ENCODE data around the gene CACHD1. TPM values are rescaled to one million over a fixed set of nuclear protein-coding genes. Genes with fewer than 3 reads are reported as not detected.

Gene CACHD1
- total RNA-seq, 2 experiments from 2014 or later: not detected

DNA sequence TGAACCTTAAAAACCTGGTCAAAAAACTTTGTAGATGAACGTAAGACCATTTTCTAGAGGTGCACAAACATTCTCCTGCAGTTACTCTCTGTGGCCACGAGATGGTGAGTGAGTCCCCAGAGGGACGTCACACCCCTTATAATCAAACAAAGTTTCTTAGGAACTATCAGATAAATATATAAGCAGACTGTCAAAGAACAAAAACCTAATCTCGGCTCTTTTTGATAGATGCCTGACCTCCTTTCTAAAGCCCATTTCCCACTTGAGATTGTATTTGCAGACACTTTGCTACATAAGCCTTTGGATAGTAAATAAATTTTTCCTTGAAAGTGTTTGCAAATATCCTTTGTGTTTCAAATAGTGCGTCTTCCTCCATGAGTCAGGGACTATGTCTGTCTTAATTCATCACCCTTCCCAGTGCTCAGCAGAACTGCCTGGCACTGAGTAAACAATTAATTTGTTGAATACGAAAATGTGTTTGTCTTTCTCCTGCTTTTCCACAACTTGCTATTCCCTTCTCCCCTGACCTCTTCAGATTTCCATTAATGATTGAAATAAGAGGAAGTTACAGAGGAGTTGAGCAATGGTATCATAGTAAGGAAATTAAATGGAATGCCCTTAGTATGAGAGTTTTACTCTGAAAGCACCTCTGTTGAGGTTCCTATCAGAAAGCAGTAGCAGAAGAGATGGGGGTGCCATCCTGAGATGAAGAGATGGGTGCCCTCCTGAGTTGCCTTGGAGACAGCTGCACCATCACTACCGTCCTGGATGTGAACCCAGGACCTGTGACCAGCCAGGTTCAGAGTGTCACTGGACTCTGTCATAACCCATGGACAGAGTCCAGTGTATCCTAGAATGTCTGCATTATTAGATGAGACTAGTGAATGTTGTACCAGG lies 217.1 kb downstream of the CACHD1 start:
- H3K4me2 ChIP-seq (ENCODE audit: low read length): no peak overlapping the region
- ChIA-PET POLR2A (no interaction called here), CTCF (ENCODE audit: unreplicated experiment) (no interaction called here)
- H4K20me1 ChIP-seq (ENCODE audit: insufficient read depth, low read length): no peaks in the 10 kb centered on the region
- no peak overlapping the region for H2AFZ ChIP-seq (ENCODE audit: low read length)
- H3K36me3 ChIP-seq (ENCODE audit: insufficient read depth, low read length): no peaks in the 10 kb centered on the region
- H3K9me3 ChIP-seq (ENCODE audit: low read length): no peaks in the 10 kb centered on the region
- intact Hi-C loops (cut with micrococcal nuclease; ENCODE audit: unreplicated experiment): loop anchor here (1.0 to 10.0 kb wide), 4 partner anchors 137 to 388 kb away; partner anchors contain the start of gene JAK1
- BruUV-seq (replicated peaks): no TSS peak
- no peaks in the 10 kb centered on the region for H3K9me2 ChIP-seq (ENCODE audit: insufficient read depth, low read length)
- no peaks in the 10 kb centered on the region for H3K79me2 ChIP-seq (ENCODE audit: insufficient read depth, low read depth, low read length)
- H3K27ac ChIP-seq (ENCODE audit: low read depth, low read length, poor library complexity, severe bottlenecking): no peak overlapping the region
- TF ChIP-seq, protein P1, sequence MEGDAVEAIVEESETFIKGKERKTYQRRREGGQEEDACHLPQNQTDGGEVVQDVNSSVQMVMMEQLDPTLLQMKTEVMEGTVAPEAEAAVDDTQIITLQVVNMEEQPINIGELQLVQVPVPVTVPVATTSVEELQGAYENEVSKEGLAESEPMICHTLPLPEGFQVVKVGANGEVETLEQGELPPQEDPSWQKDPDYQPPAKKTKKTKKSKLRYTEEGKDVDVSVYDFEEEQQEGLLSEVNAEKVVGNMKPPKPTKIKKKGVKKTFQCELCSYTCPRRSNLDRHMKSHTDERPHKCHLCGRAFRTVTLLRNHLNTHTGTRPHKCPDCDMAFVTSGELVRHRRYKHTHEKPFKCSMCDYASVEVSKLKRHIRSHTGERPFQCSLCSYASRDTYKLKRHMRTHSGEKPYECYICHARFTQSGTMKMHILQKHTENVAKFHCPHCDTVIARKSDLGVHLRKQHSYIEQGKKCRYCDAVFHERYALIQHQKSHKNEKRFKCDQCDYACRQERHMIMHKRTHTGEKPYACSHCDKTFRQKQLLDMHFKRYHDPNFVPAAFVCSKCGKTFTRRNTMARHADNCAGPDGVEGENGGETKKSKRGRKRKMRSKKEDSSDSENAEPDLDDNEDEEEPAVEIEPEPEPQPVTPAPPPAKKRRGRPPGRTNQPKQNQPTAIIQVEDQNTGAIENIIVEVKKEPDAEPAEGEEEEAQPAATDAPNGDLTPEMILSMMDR (conservative IDR thresholded peaks at IDR 0.05; ENCODE audit: low read length): peak; percentile 89
- TF ChIP-seq EZH2phosphoT487 (IDR thresholded peaks at IDR 0.05; ENCODE audit: borderline replicate concordance, low read depth, low read length): no peak
- peak; percentile 45 for DNase-seq (ENCODE audit: low spot score)
- H3K4me1 ChIP-seq (ENCODE audit: insufficient read depth, low read length, poor library complexity, severe bottlenecking): no peaks in the 10 kb centered on the region
- no peak overlapping the region for H3K4me3 ChIP-seq (ENCODE audit: low read depth, low read length, poor library complexity, severe bottlenecking)

DNA sequence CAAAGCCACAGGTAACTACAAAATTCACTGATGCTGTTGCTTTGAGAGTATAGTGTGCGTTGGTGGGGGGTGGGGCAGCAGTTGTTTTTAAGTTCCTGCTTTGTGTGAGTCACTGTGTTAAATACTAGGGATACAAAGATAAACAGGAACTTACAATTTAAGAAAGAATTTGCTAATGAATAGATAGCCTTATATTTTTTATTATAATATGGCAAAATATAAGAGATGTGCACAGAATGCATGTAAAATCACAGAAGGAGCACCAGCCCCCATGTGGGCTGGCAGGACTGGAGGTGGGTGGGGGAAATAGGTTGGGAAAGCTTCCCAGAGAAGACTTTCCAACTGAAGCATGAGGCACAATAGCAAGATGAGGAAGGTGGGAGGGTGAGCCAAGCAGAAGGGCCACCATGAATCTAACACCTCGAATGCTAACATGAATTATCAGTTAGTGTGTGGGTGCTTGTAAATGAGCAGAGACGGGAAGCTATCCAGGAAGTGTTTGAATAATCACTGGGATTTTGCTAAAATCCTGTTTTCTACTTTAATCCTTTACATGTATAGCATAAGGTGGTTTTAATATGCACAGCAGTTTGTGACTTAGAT lies 217.9 kb downstream of the CACHD1 start:
- intact Hi-C loops (cut with micrococcal nuclease; ENCODE audit: unreplicated experiment): loop anchor here (2.0 to 10.0 kb wide), 2 partner anchors 277 to 353 kb away; partner anchors contain the start of gene JAK1
- H4K20me1 ChIP-seq (ENCODE audit: insufficient read depth, low read length): no peaks in the 10 kb centered on the region
- H3K9me2 ChIP-seq (ENCODE audit: insufficient read depth, low read length): no peaks in the 10 kb centered on the region
- ChIA-PET CTCF (ENCODE audit: unreplicated experiment) (no interaction called here), POLR2A (no interaction called here)
- no peaks in the 10 kb centered on the region for H3K4me1 ChIP-seq (ENCODE audit: insufficient read depth, low read length, poor library complexity, severe bottlenecking)
- no peak for DNase-seq (ENCODE audit: low spot score)
- TF ChIP-seq EZH2phosphoT487 (IDR thresholded peaks at IDR 0.05; ENCODE audit: borderline replicate concordance, low read depth, low read length): no peak
- TF ChIP-seq, protein P1 (conservative IDR thresholded peaks at IDR 0.05; ENCODE audit: low read length): no peak
- no peaks in the 10 kb centered on the region for H3K9me3 ChIP-seq (ENCODE audit: low read length)
- no peaks in the 10 kb centered on the region for H3K79me2 ChIP-seq (ENCODE audit: insufficient read depth, low read depth, low read length)
- no TSS peak for BruUV-seq (replicated peaks)
- no peak overlapping the region for H3K4me3 ChIP-seq (ENCODE audit: low read depth, low read length, poor library complexity, severe bottlenecking)
- H3K36me3 ChIP-seq (ENCODE audit: insufficient read depth, low read length): no peaks in the 10 kb centered on the region
- no peak overlapping the region for H2AFZ ChIP-seq (ENCODE audit: low read length)
- H3K4me2 ChIP-seq (ENCODE audit: low read length): no peak overlapping the region
- H3K27ac ChIP-seq (ENCODE audit: low read depth, low read length, poor library complexity, severe bottlenecking): no peak overlapping the region

DNA sequence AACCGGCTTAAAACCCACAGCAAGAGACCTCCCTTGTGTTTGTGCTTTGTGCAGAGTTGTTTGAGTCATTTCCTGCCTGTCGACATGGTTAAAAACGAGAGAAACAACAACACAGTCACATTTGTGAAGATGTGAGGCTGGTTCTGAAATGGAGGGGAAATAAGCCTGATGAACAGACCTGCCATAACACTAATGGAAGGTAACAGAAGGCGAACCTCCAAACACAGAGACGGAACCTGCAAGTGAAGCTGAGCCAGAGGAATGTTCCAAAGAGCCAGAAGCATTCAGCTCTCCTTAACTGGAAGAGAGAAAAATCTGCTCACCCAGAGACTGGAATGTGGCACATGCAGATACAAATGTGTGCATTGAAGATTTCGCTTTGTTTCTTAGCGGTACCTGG lies 221.7 kb downstream of the CACHD1 start:
- CTCF ChIA-PET (ENCODE audit: unreplicated experiment): no interaction called here
- TF ChIP-seq, protein P1 (conservative IDR thresholded peaks at IDR 0.05; ENCODE audit: low read length): no peak
- TF ChIP-seq EZH2phosphoT487 (IDR thresholded peaks at IDR 0.05; ENCODE audit: borderline replicate concordance, low read depth, low read length): no peak

More for the DNA sequence above, 221.7 kb downstream of the CACHD1 start:
- intact Hi-C loops (cut with micrococcal nuclease; ENCODE audit: unreplicated experiment): no loop called here
- H4K20me1 ChIP-seq (ENCODE audit: insufficient read depth, low read length): no peaks in the 10 kb centered on the region
- no peak overlapping the region for H3K4me2 ChIP-seq (ENCODE audit: low read length)
- DNase-seq (ENCODE audit: low spot score): no peak
- H3K4me3 ChIP-seq (ENCODE audit: low read depth, low read length, poor library complexity, severe bottlenecking): no peak overlapping the region
- no peak overlapping the region for H3K27ac ChIP-seq (ENCODE audit: low read depth, low read length, poor library complexity, severe bottlenecking)
- H3K4me1 ChIP-seq (ENCODE audit: insufficient read depth, low read length, poor library complexity, severe bottlenecking): no peaks in the 10 kb centered on the region
- no peaks in the 10 kb centered on the region for H3K9me2 ChIP-seq (ENCODE audit: insufficient read depth, low read length)
- H3K79me2 ChIP-seq (ENCODE audit: insufficient read depth, low read depth, low read length): no peaks in the 10 kb centered on the region
- H3K9me3 ChIP-seq (ENCODE audit: low read length): no peaks in the 10 kb centered on the region
- POLR2A ChIA-PET: no interaction called here
- no peak overlapping the region for H2AFZ ChIP-seq (ENCODE audit: low read length)
- no TSS peak for BruUV-seq (replicated peaks)
- no peaks in the 10 kb centered on the region for H3K36me3 ChIP-seq (ENCODE audit: insufficient read depth, low read length)
